Testis (tissue), 3 donors: ENCODE data around the gene PRTFDC1. TPM values are rescaled to one million over a fixed set of nuclear protein-coding genes. Genes with fewer than 3 reads are reported as not detected.
"Not testable (repeated sequence)": the region's sequence is repeated elsewhere in the genome, so short reads cannot be mapped to it uniquely, and the experiment has no call there.

Source experiments
- DNase-seq: peaks from one replicate; pipeline ENCODE4 v3.0.0-alpha.2; 2019
- H3K27ac ChIP-seq, 2 donors: fragments of 200-600 bp; sonication (generic); one replicate each; pipeline ENCODE4 v1.5.1; 2019
- H3K27me3 ChIP-seq: fragments of 200-600 bp; sonication (generic); one replicate; pipeline ENCODE4 v1.5.1; 2019
- H3K36me3 ChIP-seq: fragments of 200-600 bp; sonication (generic); one replicate; pipeline ENCODE4 v1.5.1; 2017; ENCODE audit warnings: low read depth; ENCODE audit errors: missing control alignments
- H3K4me1 ChIP-seq: fragments of 200-600 bp; sonication (generic); one replicate; pipeline ENCODE4 v1.5.1; 2019
- H3K4me3 ChIP-seq, 2 donors: fragments of 200-600 bp; sonication (generic); one replicate each; pipeline ENCODE4 v1.5.1; 2017 to 2019
- H3K9me3 ChIP-seq: fragments of 200-600 bp; sonication (generic); one replicate; pipeline ENCODE4 v1.5.1; 2017
- POLR2A ChIP-seq: fragments of 450-650 bp; IDR thresholded peaks from one replicate; pipeline ENCODE4 v1.6.1; 2017; ENCODE audit warnings: antibody characterized with exemption, mild to moderate bottlenecking, moderate library complexity
- WGBS, 2 donors: methylation state at CpG; one replicate each; pipeline ENCODE4 v1.1.5; 2018; 5-methylcytosine and 5-hydroxymethylcytosine counted together
- intact Hi-C: fragments of 100-400 bp; cut with DNase I; formaldehyde crosslinking; loops from one replicate; pipeline ENCODE4 v1.15.1; 2023; ENCODE audit warnings: low total_unique reads
- polyA plus RNA-seq: library from polyadenylated mRNA; stranded (reverse); fragments of 350-450 nt; fragmentation: Illumina TruSeq; extraction: RNeasy Lipid Tissue Mini Kit (QIAGEN cat#74804); gene quantifications from one replicate; pipeline ENCODE4 v1.2.3, GENCODE V29; 2014; ENCODE audit warnings: low read depth, low replicate concordance; ENCODE audit not compliant: insufficient read depth
- total RNA-seq, 2 donors: library from RNA; depleted of rRNA; stranded (reverse); fragments of >200 nt; gene quantifications; one replicate each; pipeline ENCODE4 v1.2.3, GENCODE V29; 2016
- TF ChIP-seq, protein P1 (sequence below), 3 experiments: fragments of 450-650 bp in 2 of 3; fragments of 200-600 bp in 1 of 3; sonication (generic) in 1 of 3; IDR thresholded peaks; one replicate each; pipeline ENCODE4 v1.5.1; 2016 to 2019; ENCODE audit warnings: antibody characterized with exemption in 3 of 3, mild to moderate bottlenecking in 2 of 3, moderate library complexity in 1 of 3

Gene PRTFDC1
- total and polyA plus RNA-seq, 3 donors from 2014 or later, result 1.2 to 3.5 (median 2.7) TPM

DNA sequence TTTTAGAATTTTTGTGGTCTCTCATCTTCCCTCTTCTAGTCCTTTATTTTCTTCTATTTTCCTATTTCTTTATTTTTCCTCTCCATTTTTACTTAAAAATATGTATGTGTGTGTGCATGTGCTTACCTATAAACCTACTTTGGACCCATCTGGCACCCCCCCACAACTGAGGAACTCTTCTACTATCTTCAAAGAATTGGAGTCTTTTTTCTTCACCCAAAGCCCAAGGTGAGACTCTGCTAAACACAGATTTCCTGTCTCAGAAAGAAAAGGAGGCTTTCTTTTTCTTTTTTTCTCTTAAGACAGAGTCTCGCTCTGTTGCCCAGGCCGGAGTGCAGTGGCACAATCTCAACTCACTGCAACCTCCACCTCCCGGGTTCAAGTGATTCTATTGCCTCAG is 24.2 kb downstream of the PRTFDC1 start:
- Histone ChIP-seq H3K4me3 (peak overlapping the region in 1 of 2 donors; percentile 11), H3K27me3 (no peaks in the 10 kb centered on the region), H3K27ac (no peak overlapping the region), H3K4me1 (no peaks in the 10 kb centered on the region), H3K9me3 (no peaks in the 10 kb centered on the region), H3K36me3 (no peaks in the 10 kb centered on the region)
- TF ChIP-seq, protein P1, sequence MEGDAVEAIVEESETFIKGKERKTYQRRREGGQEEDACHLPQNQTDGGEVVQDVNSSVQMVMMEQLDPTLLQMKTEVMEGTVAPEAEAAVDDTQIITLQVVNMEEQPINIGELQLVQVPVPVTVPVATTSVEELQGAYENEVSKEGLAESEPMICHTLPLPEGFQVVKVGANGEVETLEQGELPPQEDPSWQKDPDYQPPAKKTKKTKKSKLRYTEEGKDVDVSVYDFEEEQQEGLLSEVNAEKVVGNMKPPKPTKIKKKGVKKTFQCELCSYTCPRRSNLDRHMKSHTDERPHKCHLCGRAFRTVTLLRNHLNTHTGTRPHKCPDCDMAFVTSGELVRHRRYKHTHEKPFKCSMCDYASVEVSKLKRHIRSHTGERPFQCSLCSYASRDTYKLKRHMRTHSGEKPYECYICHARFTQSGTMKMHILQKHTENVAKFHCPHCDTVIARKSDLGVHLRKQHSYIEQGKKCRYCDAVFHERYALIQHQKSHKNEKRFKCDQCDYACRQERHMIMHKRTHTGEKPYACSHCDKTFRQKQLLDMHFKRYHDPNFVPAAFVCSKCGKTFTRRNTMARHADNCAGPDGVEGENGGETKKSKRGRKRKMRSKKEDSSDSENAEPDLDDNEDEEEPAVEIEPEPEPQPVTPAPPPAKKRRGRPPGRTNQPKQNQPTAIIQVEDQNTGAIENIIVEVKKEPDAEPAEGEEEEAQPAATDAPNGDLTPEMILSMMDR (IDR thresholded peaks at IDR 0.05), result no peak
- no peak for TF ChIP-seq POLR2A
- no peak for DNase-seq
- 81 to 90% methylated on average over 3 of the region's 3 CpGs for WGBS, 2 donors
- intact Hi-C loops, result no loop called here

- no peak overlapping the region for H3K4me3 ChIP-seq
- H3K27me3 ChIP-seq, result no peaks in the 10 kb centered on the region
- TF ChIP-seq, protein P1 (IDR thresholded peaks at IDR 0.05), result no peak
- TF ChIP-seq POLR2A, result no peak
- no peak overlapping the region for H3K27ac ChIP-seq
- intact Hi-C loops, result no loop called here
- H3K36me3 ChIP-seq, result no peaks in the 10 kb centered on the region
- no peaks in the 10 kb centered on the region for H3K4me1 ChIP-seq
- 89 to 93% methylated on average over 8 of the region's 8 CpGs for WGBS, 2 donors
- no peaks in the 10 kb centered on the region for H3K9me3 ChIP-seq
- DNase-seq, result no peak
Measured at GRCh38 chr10:24926557-24926956, 25.8 kb downstream of the PRTFDC1 start.

DNA sequence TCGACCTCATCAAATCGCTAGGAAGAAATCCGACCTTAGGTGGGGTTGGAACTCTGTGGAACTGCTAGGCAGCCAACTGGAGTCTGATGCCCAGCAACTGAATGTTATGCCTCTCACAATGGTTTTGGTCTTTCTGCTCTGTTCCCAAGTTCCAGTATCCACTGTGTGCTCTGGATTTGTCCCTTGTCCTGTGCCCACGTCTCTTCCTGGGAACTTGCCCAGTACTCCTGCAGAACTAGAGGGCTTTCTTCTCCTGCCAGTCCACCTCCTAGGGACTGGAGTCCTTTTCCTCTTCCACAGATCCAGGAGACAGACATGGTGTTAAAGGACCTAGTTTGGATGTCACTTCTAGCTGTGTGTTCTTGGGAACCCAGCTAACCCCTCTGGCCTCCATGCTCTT is 26.6 kb downstream of the PRTFDC1 start:
- Histone ChIP-seq H3K27me3 (no peaks in the 10 kb centered on the region), H3K36me3 (no peaks in the 10 kb centered on the region), H3K27ac (no peak overlapping the region), H3K9me3 (no peaks in the 10 kb centered on the region), H3K4me1 (no peaks in the 10 kb centered on the region), H3K4me3 (no peak overlapping the region)
- DNase-seq, result no peak
- 90 to 93% methylated on average over 4 of the region's 4 CpGs for WGBS, 2 donors
- TF ChIP-seq POLR2A, result no peak
- TF ChIP-seq, protein P1 (IDR thresholded peaks at IDR 0.05), result no peak
- intact Hi-C loops, result no loop called here

DNA sequence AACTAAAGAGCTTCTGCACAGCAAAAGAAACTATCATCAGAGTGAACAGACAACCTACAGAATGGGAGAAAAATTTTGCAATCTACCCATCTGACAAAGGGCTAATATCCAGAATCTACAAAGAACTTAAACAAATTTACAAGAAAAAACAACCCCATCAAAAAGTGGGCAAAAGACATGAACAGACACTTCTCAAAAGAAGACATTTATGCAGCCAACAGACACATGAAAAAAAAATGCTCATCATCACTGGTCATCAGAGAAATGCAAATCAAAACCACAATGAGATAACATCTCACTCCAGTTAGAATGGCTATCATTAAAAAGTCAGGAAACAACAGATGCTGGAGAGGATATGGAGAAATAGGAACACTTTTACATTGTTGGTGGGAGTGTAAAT is 27.9 kb downstream of the PRTFDC1 start:
- H3K27ac ChIP-seq, H3K4me3 ChIP-seq, H3K36me3 ChIP-seq, H3K9me3 ChIP-seq, H3K4me1 ChIP-seq, DNase-seq, H3K27me3 ChIP-seq, intact Hi-C loops: not testable (repeated sequence)

- H3K4me3 ChIP-seq, H3K36me3 ChIP-seq, H3K9me3 ChIP-seq, H3K4me1 ChIP-seq, H3K27ac ChIP-seq, H3K27me3 ChIP-seq, DNase-seq, intact Hi-C loops: not testable (repeated sequence)
- 88 to 99% methylated on average over 5 to 6 of the region's 6 CpGs for WGBS, 2 donors
Measured at GRCh38 chr10:24922222-24922868, 30.1 kb downstream of the PRTFDC1 start.
